Breast epithelium (tissue), 3 donors: ENCODE results near the gene CRK.

Source experiments
- POLR2A ChIP-seq: fragments of 450-650 bp; IDR thresholded peaks from one replicate; pipeline ENCODE4 v1.6.1; 2016; ENCODE audit warnings: antibody characterized with exemption, mild to moderate bottlenecking, moderate library complexity
- POLR2AphosphoS5 ChIP-seq, 3 donors: sonication (generic); formaldehyde crosslinking; IDR thresholded peaks; one replicate each; pipeline ENCODE4 v1.6.1; 2017; ENCODE audit warnings: antibody characterized with exemption in 3 of 3
- TF ChIP-seq, protein P1 (sequence below), 3 donors: fragments of 450-650 bp; IDR thresholded peaks; one replicate each; pipeline ENCODE4 v1.5.1; 2016 to 2017; ENCODE audit warnings: antibody characterized with exemption in 3 of 3, mild to moderate bottlenecking in 3 of 3, moderate library complexity in 3 of 3

- TF ChIP-seq, protein P1, sequence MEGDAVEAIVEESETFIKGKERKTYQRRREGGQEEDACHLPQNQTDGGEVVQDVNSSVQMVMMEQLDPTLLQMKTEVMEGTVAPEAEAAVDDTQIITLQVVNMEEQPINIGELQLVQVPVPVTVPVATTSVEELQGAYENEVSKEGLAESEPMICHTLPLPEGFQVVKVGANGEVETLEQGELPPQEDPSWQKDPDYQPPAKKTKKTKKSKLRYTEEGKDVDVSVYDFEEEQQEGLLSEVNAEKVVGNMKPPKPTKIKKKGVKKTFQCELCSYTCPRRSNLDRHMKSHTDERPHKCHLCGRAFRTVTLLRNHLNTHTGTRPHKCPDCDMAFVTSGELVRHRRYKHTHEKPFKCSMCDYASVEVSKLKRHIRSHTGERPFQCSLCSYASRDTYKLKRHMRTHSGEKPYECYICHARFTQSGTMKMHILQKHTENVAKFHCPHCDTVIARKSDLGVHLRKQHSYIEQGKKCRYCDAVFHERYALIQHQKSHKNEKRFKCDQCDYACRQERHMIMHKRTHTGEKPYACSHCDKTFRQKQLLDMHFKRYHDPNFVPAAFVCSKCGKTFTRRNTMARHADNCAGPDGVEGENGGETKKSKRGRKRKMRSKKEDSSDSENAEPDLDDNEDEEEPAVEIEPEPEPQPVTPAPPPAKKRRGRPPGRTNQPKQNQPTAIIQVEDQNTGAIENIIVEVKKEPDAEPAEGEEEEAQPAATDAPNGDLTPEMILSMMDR (IDR thresholded peaks at IDR 0.05) = no peak
- TF ChIP-seq POLR2A = no peak
- no peak for TF ChIP-seq POLR2AphosphoS5 (IDR thresholded peaks at IDR 0.05)
Observed at GRCh38 chr17:1379930-1380313, 76.1 kb downstream of the CRK start.
